GM23338 (cell line): ENCODE measurements around the gene KSR2.

ENCODE experiments used
- EZH2 ChIP-seq: fragments of 200-600 bp; sonication (generic); IDR thresholded peaks from one replicate; pipeline ENCODE4 v1.8.0; 2017; ENCODE audit warnings: antibody characterized with exemption, mild to moderate bottlenecking, low read depth; ENCODE audit not compliant: unreplicated experiment
- EZH2phosphoT487 ChIP-seq: fragments of 200-600 bp; sonication (generic); IDR thresholded peaks from one replicate; pipeline ENCODE4 v1.8.1; 2018; ENCODE audit warnings: antibody characterized with exemption; ENCODE audit not compliant: unreplicated experiment
- POLR2AphosphoS5 ChIP-seq: IDR thresholded peaks from 2 replicates; pipeline ENCODE4 v1.6.1; 2016; ENCODE audit warnings: antibody characterized with exemption, low read depth
- TF ChIP-seq, protein P1 (sequence below): IDR thresholded peaks from 2 replicates; pipeline ENCODE4 v1.6.1; 2016; ENCODE audit warnings: antibody characterized with exemption
- TF ChIP-seq, protein P2 (sequence below), 2 experiments: fragments of 200-600 bp in 1 of 2; sonication (generic) in 1 of 2; conservative IDR thresholded peaks; 2 replicates each; pipeline versions ENCODE4 v1.5.1 to v1.6.1; 2016 to 2017; ENCODE audit warnings: antibody characterized with exemption in 2 of 2, low read depth in 2 of 2, mild to moderate bottlenecking in 2 of 2, moderate library complexity in 1 of 2

DNA sequence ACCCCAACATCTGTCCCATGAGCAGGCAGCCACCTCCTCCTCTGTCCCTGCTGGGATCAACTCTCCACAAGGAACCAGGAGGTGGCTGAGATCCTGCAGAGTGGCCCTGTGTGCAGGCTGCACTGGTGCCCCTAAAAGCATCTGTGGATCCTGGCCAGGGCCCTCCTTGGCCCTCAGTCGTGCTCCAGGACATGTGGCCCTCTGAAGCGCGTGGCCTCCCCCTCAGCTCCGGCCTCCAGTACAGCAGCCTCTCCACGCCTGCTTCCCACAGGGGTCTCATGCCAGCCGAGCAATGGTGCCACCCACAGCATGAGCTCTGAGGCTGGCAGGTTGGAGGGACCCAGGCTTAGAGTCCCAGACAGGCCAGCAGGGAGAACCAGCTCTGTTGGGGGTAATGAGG is 530.0 kb downstream of the KSR2 start:
- TF ChIP-seq, protein P1, sequence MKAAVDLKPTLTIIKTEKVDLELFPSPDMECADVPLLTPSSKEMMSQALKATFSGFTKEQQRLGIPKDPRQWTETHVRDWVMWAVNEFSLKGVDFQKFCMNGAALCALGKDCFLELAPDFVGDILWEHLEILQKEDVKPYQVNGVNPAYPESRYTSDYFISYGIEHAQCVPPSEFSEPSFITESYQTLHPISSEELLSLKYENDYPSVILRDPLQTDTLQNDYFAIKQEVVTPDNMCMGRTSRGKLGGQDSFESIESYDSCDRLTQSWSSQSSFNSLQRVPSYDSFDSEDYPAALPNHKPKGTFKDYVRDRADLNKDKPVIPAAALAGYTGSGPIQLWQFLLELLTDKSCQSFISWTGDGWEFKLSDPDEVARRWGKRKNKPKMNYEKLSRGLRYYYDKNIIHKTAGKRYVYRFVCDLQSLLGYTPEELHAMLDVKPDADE = no peak
- TF ChIP-seq, protein P2, sequence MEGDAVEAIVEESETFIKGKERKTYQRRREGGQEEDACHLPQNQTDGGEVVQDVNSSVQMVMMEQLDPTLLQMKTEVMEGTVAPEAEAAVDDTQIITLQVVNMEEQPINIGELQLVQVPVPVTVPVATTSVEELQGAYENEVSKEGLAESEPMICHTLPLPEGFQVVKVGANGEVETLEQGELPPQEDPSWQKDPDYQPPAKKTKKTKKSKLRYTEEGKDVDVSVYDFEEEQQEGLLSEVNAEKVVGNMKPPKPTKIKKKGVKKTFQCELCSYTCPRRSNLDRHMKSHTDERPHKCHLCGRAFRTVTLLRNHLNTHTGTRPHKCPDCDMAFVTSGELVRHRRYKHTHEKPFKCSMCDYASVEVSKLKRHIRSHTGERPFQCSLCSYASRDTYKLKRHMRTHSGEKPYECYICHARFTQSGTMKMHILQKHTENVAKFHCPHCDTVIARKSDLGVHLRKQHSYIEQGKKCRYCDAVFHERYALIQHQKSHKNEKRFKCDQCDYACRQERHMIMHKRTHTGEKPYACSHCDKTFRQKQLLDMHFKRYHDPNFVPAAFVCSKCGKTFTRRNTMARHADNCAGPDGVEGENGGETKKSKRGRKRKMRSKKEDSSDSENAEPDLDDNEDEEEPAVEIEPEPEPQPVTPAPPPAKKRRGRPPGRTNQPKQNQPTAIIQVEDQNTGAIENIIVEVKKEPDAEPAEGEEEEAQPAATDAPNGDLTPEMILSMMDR (conservative IDR thresholded peaks at IDR 0.05; ENCODE audit: low read depth in 2 of 2) = no peak
- TF ChIP-seq EZH2 = no peak
- TF ChIP-seq POLR2AphosphoS5 = no peak
- no peak for TF ChIP-seq EZH2phosphoT487
